Stimulated activated CD8-positive, alpha-beta memory T cell treated with anti-CD3 and anti-CD28 coated beads, Interleukin-7, amount 100 ng/mL, for 4 hours (primary cell): ENCODE measurements around the gene FAM180A.

Experiments
- DNase-seq, 2 donors: peaks; one replicate each; pipeline ENCODE4 v3.0.0-alpha.2; 2020; ENCODE audit warnings: low read depth in 2 of 2

The FAM180A gene

GRCh38 chr7:135683609-135684008 lies 65.0 kb downstream of the FAM180A start:
- no peak for DNase-seq

DNA sequence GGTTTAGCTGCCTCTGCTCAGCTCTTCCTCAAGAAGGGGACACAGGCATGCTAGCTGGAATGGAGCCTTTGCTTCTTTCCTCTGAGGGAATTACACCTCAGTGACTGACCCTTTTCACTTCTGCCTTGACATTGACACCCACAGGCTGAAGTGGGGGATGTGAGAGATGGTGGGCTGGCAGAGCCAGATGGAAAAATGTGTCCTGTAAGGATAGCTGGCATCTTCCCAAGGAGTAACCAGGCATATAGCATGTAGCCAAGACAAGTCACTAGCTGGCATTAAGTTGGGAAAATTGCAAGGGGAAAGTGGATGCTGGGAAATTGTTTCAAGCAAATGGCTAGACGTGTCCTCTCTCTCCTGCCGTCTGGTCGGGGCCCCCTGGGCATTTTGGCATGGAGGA lies 66.4 kb downstream of the FAM180A start:
- DNase-seq = no peak

DNA sequence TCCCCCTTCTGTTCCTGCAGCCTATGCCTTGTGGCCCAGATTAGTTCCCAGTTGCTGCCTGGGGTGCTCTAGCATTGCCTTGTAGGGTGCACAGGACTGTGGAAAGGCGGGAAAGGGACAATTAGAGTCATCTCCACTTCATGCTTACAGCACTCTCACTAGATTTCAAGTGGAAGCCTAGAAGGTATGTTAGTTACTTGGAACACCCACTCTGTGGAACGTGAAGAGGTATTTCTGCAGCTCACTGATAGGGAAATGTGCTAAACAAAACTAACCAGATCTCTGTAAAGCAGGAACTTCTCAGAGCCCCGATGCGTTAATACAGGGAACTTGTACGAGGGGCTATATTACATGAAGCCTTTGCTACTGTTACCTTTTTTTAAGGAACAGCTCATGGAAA lies 66.9 kb downstream of the FAM180A start:
- no peak for DNase-seq
